K562 (cell line): ENCODE results near the gene PLEKHM1. TPM values are rescaled to one million over a fixed set of nuclear protein-coding genes. Genes with fewer than 3 reads are reported as not detected.

Experiments
- ATAC-seq: fragments of 200-7000 bp; cut with Tn5 transposase; 3 replicates; pipeline ENCODE4 v1.9.1; 2020; ENCODE audit warnings: moderate library complexity
- BruUV-seq: library from RNA; stranded (reverse); fragments of 400-500 nt; replicated peaks from 2 replicates; lab custom pipeline; 2021; lab: Mats Ljungman, UMichigan
- CTCF ChIA-PET: fragments of 300-600 bp; formaldehyde crosslinking; extraction: SDS; loops from one replicate; lab custom pipeline; 2021; ENCODE audit warnings: low intra/inter-chr PET ratio; lab: Yijun Ruan, JAX
- POLR2A ChIA-PET: fragments of 300-600, 350-650 bp; sonication (Branson Sonifier 250); formaldehyde crosslinking; extraction: SDS; loops from one replicate; lab custom pipeline; 2021; ENCODE audit warnings: antibody characterized with exemption, inconsistent platforms; lab: Yijun Ruan, JAX
- DNase-seq, 4 experiments: peaks; one replicate each; pipeline versions ENCODE4 v3.0.0 to v3.0.0-alpha.2; 2011 to 2018; ENCODE audit warnings: low spot score in 3 of 4, mixed read lengths in 3 of 4; ENCODE audit errors: extremely low read depth in 1 of 4
- FAIRE-seq: peaks from 2 replicates; lab custom pipeline; 2011; peaks lifted over from hg19 to GRCh38; lab: Jason Lieb, UNC
- H2AFZ ChIP-seq: 2 replicates; pipeline ENCODE4 v1.6.0; 2011; ENCODE audit warnings: low read depth, low read length, control low read depth, inconsistent platforms
- H3K27ac ChIP-seq: fragments of 200-600 bp; 3 replicates; pipeline ENCODE4 v1.8.0; 2011; ENCODE audit warnings: low read depth, mild to moderate bottlenecking, control low read depth, inconsistent platforms, low read length, moderate library complexity, mixed read lengths; ENCODE audit errors: extremely low read depth
- H3K27me3 ChIP-seq, 2 experiments: fragments of 300-600 bp in 1 of 2; 2 replicates in 1 of 2; 3 replicates in 1 of 2; pipeline versions ENCODE4 v1.6.0 to v1.8.0; 2011; ENCODE audit warnings: inconsistent platforms in 2 of 2, low read length in 2 of 2, mild to moderate bottlenecking in 1 of 2, mixed read lengths in 1 of 2, moderate library complexity in 1 of 2; ENCODE audit not compliant: control insufficient read depth in 2 of 2, insufficient read depth in 2 of 2
- H3K36me3 ChIP-seq: fragments of 300-600 bp; 3 replicates; pipeline ENCODE4 v1.8.0; 2011; ENCODE audit warnings: mild to moderate bottlenecking, low read length, inconsistent platforms; ENCODE audit not compliant: control insufficient read depth, insufficient read depth
- H3K4me1 ChIP-seq, 2 experiments: fragments of 200-600 bp in 1 of 2; replicated peaks in 1 of 2; 2 replicates in 1 of 2; 3 replicates in 1 of 2; pipeline versions ENCODE4 v1.5.1 to v1.8.0; 2011; ENCODE audit warnings: inconsistent platforms in 2 of 2, low read length in 2 of 2, mild to moderate bottlenecking in 1 of 2, mixed read lengths in 1 of 2, moderate library complexity in 1 of 2; ENCODE audit not compliant: control insufficient read depth in 2 of 2, insufficient read depth in 2 of 2
- H3K4me2 ChIP-seq: 2 replicates; pipeline ENCODE4 v1.6.1; 2011; ENCODE audit warnings: low read length, control low read depth, inconsistent platforms, mixed read lengths; ENCODE audit not compliant: insufficient read depth
- H3K4me3 ChIP-seq: fragments of 200-600 bp; sonication (generic), shearing (Covaris generic); 2 replicates; pipeline ENCODE4 v1.5.1; 2016; ENCODE audit warnings: control low read depth, inconsistent platforms
- H3K79me2 ChIP-seq: fragments of 200-600 bp; 3 replicates; pipeline ENCODE4 v1.8.0; 2011; ENCODE audit warnings: low read length, inconsistent platforms; ENCODE audit not compliant: control insufficient read depth, insufficient read depth
- H3K9ac ChIP-seq, 2 experiments: 2 replicates each; pipeline versions ENCODE4 v1.6.0 to v1.6.1; 2011; ENCODE audit warnings: low read depth in 2 of 2, low read length in 2 of 2, control low read depth in 1 of 2, inconsistent platforms in 1 of 2, mild to moderate bottlenecking in 1 of 2, mixed read lengths in 1 of 2; ENCODE audit not compliant: insufficient read depth in 1 of 2
- H3K9me1 ChIP-seq: one replicate; pipeline ENCODE4 v1.6.0; 2011; ENCODE audit warnings: inconsistent platforms, mild to moderate bottlenecking, low read length, moderate library complexity; ENCODE audit not compliant: control insufficient read depth, insufficient read depth
- H3K9me3 ChIP-seq: replicated peaks from 2 replicates; pipeline ENCODE4 v1.5.1; 2011; ENCODE audit warnings: low read depth, low read length, inconsistent platforms; ENCODE audit not compliant: control insufficient read depth, insufficient read depth
- H4K20me1 ChIP-seq: replicated peaks from 2 replicates; pipeline ENCODE4 v1.6.1; 2011; ENCODE audit warnings: low read length, inconsistent platforms, mixed read lengths; ENCODE audit not compliant: control insufficient read depth, insufficient read depth
- E2F5 ChIP-seq: sonication (generic); formaldehyde crosslinking; IDR thresholded peaks from 2 replicates; pipeline ENCODE4 v1.8.0; 2022; ENCODE audit warnings: mild to moderate bottlenecking, missing genetic modification reagents
- ETS2 ChIP-seq: IDR thresholded peaks from 2 replicates; pipeline ENCODE4 v1.6.1; 2016; ENCODE audit warnings: borderline replicate concordance, missing genetic modification characterization, mild to moderate bottlenecking, moderate library complexity, missing compliant biosample characterization; ENCODE audit not compliant: poor library complexity, severe bottlenecking
- JUN ChIP-seq, 2 experiments: sonication (generic) in 1 of 2; formaldehyde crosslinking in 1 of 2; IDR thresholded peaks; 2 replicates each; pipeline versions ENCODE4 v1.6.1 to v1.8.0; 2012 to 2022; ENCODE audit warnings: borderline replicate concordance in 2 of 2, mild to moderate bottlenecking in 2 of 2, improper control_type of control experiment in 1 of 2, low read depth in 1 of 2, low read length in 1 of 2, missing genetic modification reagents in 1 of 2
- PYGO2 ChIP-seq: fragments of 450-650 bp; IDR thresholded peaks from 2 replicates; pipeline ENCODE4 v1.6.1; 2016; ENCODE audit warnings: mild to moderate bottlenecking, missing genetic modification characterization, moderate library complexity, missing compliant biosample characterization
- SPI1 ChIP-seq: IDR thresholded peaks from 2 replicates; pipeline ENCODE4 v1.6.1; 2011; ENCODE audit warnings: low read depth, low read length, control low read depth, borderline replicate concordance
- WGBS: fragments of 100-300 bp; shearing (Covaris generic); methylation state at CpG from one replicate; pipeline ENCODE4 v1.1.6; 2016; ENCODE audit warnings: low coverage, mixed read lengths; ENCODE audit not compliant: insufficient coverage; ENCODE audit errors: missing lambda C conversion rate; 5-methylcytosine and 5-hydroxymethylcytosine counted together
- in situ Hi-C: fragments of 300-500 bp; cut with MboI; formaldehyde crosslinking; loops from 4 replicates; pipeline ENCODE4 v1.15.0; 2018; ENCODE audit warnings: inconsistent platforms, mixed read lengths
- intact Hi-C: fragments of 100-400 bp; cut with micrococcal nuclease; formaldehyde crosslinking; loops from 2 replicates; pipeline ENCODE4 v1.14.2; 2022
- polyA plus RNA-seq, 8 experiments: library from polyadenylated mRNA; depleted of rRNA in 4 of 8; stranded (reverse) in 5 of 8; unstranded in 3 of 8; fragments of >200 nt; fragmentation: Nextera tagmentation in 2 of 8; fragmentation: Illumina TruSeq in 1 of 8; extraction: Ambion mirVana in 2 of 8; extraction: Trizol in 1 of 8; gene quantifications; 2 replicates each; pipeline versions ENCODE4 v1.2.1 to v1.2.3, GENCODE V29; 2011 to 2014; ENCODE audit warnings: inconsistent platforms in 1 of 8, missing spikeins in 1 of 8
- total RNA-seq, 7 experiments: library from RNA; depleted of rRNA in 6 of 7; stranded (reverse); fragments of >200 nt in 6 of 7; fragmentation: Illumina TruSeq in 2 of 7; extraction: Trizol in 2 of 7; gene quantifications; 2 replicates each; pipeline versions ENCODE4 v1.2.1 to v1.2.3, GENCODE V29; 2011 to 2021; ENCODE audit warnings: low replicate concordance in 1 of 7

The PLEKHM1 gene
- total and polyA plus RNA-seq, 9 of the 15 experiments (the other 6 are each of a cell fraction or from before 2014, with no cell fraction given): 0.13 to 23.3 (median 5.7) TPM

DNA sequence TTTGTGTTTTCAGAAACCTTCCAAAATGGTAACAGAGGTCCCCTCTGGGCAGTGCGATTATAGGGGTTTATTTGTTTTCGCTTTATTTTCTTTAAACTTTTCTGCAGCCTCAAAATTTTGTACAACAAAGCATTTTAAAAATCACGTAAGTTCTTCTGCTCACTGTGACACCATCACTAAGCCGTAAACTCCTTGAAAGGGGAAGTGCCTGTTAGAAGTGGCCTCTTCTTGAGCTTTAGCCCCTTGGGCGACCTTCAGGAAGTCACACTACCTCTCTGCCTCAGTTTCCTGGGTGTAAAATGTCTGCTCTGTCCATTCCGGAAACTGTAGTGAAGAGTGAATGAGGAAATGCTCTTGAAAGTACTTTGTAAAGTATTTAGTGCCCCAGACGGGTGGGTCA is 84.4 kb downstream of the PLEKHM1 start:
- no peaks in the 10 kb centered on the region for H3K36me3 ChIP-seq
- ATAC-seq: no peak
- no peak for TF ChIP-seq ETS2 (tag)
- TF ChIP-seq E2F5 (CRISPR knock-in tag): no peak
- no peak for TF ChIP-seq PYGO2 (tag)
- TF ChIP-seq SPI1: peak; percentile 88
- TF ChIP-seq JUN (IDR thresholded peaks at IDR 0.05; ENCODE audit: borderline replicate concordance, low read depth, low read length): no peak
- TF ChIP-seq JUN (CRISPR knock-in tag; IDR thresholded peaks at IDR 0.05; ENCODE audit: borderline replicate concordance): no peak
- ChIA-PET CTCF (no interaction called here), POLR2A (no interaction called here)
- no peak overlapping the region for H3K9ac ChIP-seq
- no peak overlapping the region for H3K4me2 ChIP-seq
- BruUV-seq: no TSS peak
- no peak overlapping the region for H2AFZ ChIP-seq
- H3K27me3 ChIP-seq: no peaks in the 10 kb centered on the region
- no peaks in the 10 kb centered on the region for H3K79me2 ChIP-seq
- H3K9me1 ChIP-seq: peaks cover 2% of the 10 kb centered on the region
- 46% methylated on average over 7 of the region's 7 CpGs for WGBS
- DNase-seq: no peak
- H3K27ac ChIP-seq: no peak overlapping the region
- intact Hi-C loops (no loop called here), in situ Hi-C loops (loop anchor here (25.0 kb wide), 1 partner anchor 431 kb away; the partner anchor contains the start of gene SPPL2C)
- no peaks in the 10 kb centered on the region for H3K9me3 ChIP-seq
- peaks cover 2 to 23% of the 10 kb centered on the region in 2 experiments; a peak in 4 of 5 replicates for H3K4me1 ChIP-seq
- H3K4me3 ChIP-seq: no peak overlapping the region
- H4K20me1 ChIP-seq: peaks cover 5% of the 10 kb centered on the region; the same call in 1 of the 2 replicates
- FAIRE-seq: no peak
